GM12878 (cell line): ENCODE results near the gene LRRC8D. TPM values are rescaled to one million over a fixed set of nuclear protein-coding genes. Genes with fewer than 3 reads are reported as not detected.

Source experiments
- ATAC-seq: fragments of 200-7000 bp; cut with Tn5 transposase; 3 replicates; pipeline ENCODE4 v1.9.1; 2020; ENCODE audit warnings: mild to moderate bottlenecking, moderate library complexity
- BruUV-seq: library from RNA; stranded (reverse); fragments of 400-500 nt; replicated peaks from 2 replicates; lab custom pipeline; 2021; lab: Mats Ljungman, UMichigan
- CTCF ChIA-PET: fragments of 300-600 bp; sonication (Branson Sonifier 250); formaldehyde crosslinking; extraction: SDS; loops from one replicate; lab custom pipeline; 2021; ENCODE audit warnings: inconsistent platforms; lab: Yijun Ruan, JAX
- POLR2A ChIA-PET: fragments of 350-600 bp; formaldehyde crosslinking; extraction: SDS; loops from one replicate; lab custom pipeline; 2021; ENCODE audit warnings: inconsistent platforms; lab: Charles Lee
- RAD21 ChIA-PET: fragments of 300-600 bp; sonication (Branson Sonifier 250); formaldehyde crosslinking; loops from one replicate; lab custom pipeline; 2023; ENCODE audit warnings: antibody characterized with exemption; ENCODE audit not compliant: unreplicated experiment; lab: Charles Lee
- SMC1A ChIA-PET: fragments of 300-600 bp; sonication (Branson Sonifier 250); formaldehyde crosslinking; loops from one replicate; lab custom pipeline; 2023; ENCODE audit not compliant: unreplicated experiment, uncharacterized antibody; lab: Charles Lee
- DNase-seq: peaks from one replicate; pipeline ENCODE4 v3.0.0-alpha.2; 2011; ENCODE audit warnings: low read depth, low spot score
- FAIRE-seq: peaks from 3 replicates; lab custom pipeline; 2011; peaks lifted over from hg19 to GRCh38; lab: Jason Lieb, UNC
- H2AFZ ChIP-seq: 2 replicates; pipeline ENCODE4 v1.6.0; 2011; ENCODE audit warnings: low read depth, low read length, control low read depth; ENCODE audit not compliant: control insufficient read depth
- H3K27ac ChIP-seq: 2 replicates; pipeline ENCODE4 v1.5.1; 2011; ENCODE audit warnings: control low read depth; ENCODE audit not compliant: control insufficient read depth, insufficient read depth
- H3K27me3 ChIP-seq, 2 experiments: replicated peaks in 1 of 2; 2 replicates each; pipeline versions ENCODE4 v1.6.0 to v1.6.1; 2011; ENCODE audit warnings: low read length in 1 of 2; ENCODE audit not compliant: control insufficient read depth in 2 of 2, insufficient read depth in 2 of 2
- H3K36me3 ChIP-seq, 2 experiments: 2 replicates each; pipeline ENCODE4 v1.5.1; 2011; ENCODE audit warnings: low read length in 1 of 2; ENCODE audit not compliant: control insufficient read depth in 2 of 2, insufficient read depth in 2 of 2
- H3K4me1 ChIP-seq: 2 replicates; pipeline ENCODE4 v1.6.1; 2011; ENCODE audit warnings: mild to moderate bottlenecking, low read length, moderate library complexity, mixed read lengths; ENCODE audit not compliant: control insufficient read depth, insufficient read depth
- H3K4me2 ChIP-seq: 2 replicates; pipeline ENCODE4 v1.6.0; 2011; ENCODE audit warnings: control low read depth; ENCODE audit not compliant: control insufficient read depth, insufficient read depth
- H3K4me3 ChIP-seq: fragments of 200-600 bp; sonication (generic); 2 replicates; pipeline ENCODE4 v1.5.1; 2016
- H3K79me2 ChIP-seq: 2 replicates; pipeline ENCODE4 v1.6.0; 2011; ENCODE audit warnings: low read length; ENCODE audit not compliant: control insufficient read depth, insufficient read depth
- H3K9ac ChIP-seq: 2 replicates; pipeline ENCODE4 v1.8.0; 2011; ENCODE audit warnings: low read length, control low read depth, mixed read lengths; ENCODE audit not compliant: control insufficient read depth, insufficient read depth
- H3K9me3 ChIP-seq: replicated peaks from 3 replicates; pipeline ENCODE4 v1.5.1; 2011; ENCODE audit warnings: mild to moderate bottlenecking, low read length; ENCODE audit not compliant: control insufficient read depth, insufficient read depth
- H4K20me1 ChIP-seq: 2 replicates; pipeline ENCODE4 v1.6.0; 2011; ENCODE audit not compliant: control insufficient read depth, insufficient read depth
- BACH1 ChIP-seq: fragments of 450-650 bp; IDR thresholded peaks from 2 replicates; pipeline ENCODE4 v1.6.1; 2017; ENCODE audit warnings: mild to moderate bottlenecking, borderline replicate concordance
- BCL11A ChIP-seq: IDR thresholded peaks from 2 replicates; pipeline ENCODE4 v1.6.1; 2011; ENCODE audit warnings: low read depth, low read length
- CBX5 ChIP-seq: sonication (generic); IDR thresholded peaks from 2 replicates; pipeline ENCODE4 v1.6.1; 2016; ENCODE audit warnings: low read depth, moderate library complexity, mild to moderate bottlenecking, inconsistent platforms
- CHD1 ChIP-seq: IDR thresholded peaks from 2 replicates; pipeline ENCODE4 v1.6.1; 2012; ENCODE audit warnings: low read depth, low read length, improper control_type of control experiment
- FOXM1 ChIP-seq: IDR thresholded peaks from 2 replicates; pipeline ENCODE4 v1.6.1; 2012; ENCODE audit warnings: low read depth, mild to moderate bottlenecking, inconsistent platforms, low read length, moderate library complexity
- HSF1 ChIP-seq: fragments of 150-350 bp; IDR thresholded peaks from 2 replicates; pipeline ENCODE4 v1.6.1; 2014; ENCODE audit warnings: mild to moderate bottlenecking, low read depth, low read length
- MEF2B ChIP-seq: fragments of 450-650 bp; IDR thresholded peaks from 2 replicates; pipeline ENCODE4 v1.6.1; 2018; ENCODE audit warnings: mild to moderate bottlenecking, moderate library complexity; ENCODE audit not compliant: partially characterized antibody, poor library complexity, severe bottlenecking
- NR2F1 ChIP-seq: fragments of 450-650 bp; conservative IDR thresholded peaks from 2 replicates; pipeline ENCODE4 v1.6.1; 2017; ENCODE audit warnings: mild to moderate bottlenecking
- PRDM15 ChIP-seq: fragments of 450-650 bp; formaldehyde crosslinking; IDR thresholded peaks from 2 replicates; pipeline ENCODE4 v1.4.0; 2020; ENCODE audit warnings: mild to moderate bottlenecking, moderate library complexity
- YBX1 ChIP-seq: fragments of 450-650 bp; IDR thresholded peaks from 2 replicates; pipeline ENCODE4 v1.6.1; 2016; ENCODE audit warnings: antibody characterized with exemption
- ZZZ3 ChIP-seq: IDR thresholded peaks from 2 replicates; pipeline ENCODE4 v1.6.1; 2011; ENCODE audit warnings: low read depth; ENCODE audit not compliant: control insufficient read depth, insufficient read length
- WGBS: methylation state at CpG from one replicate; pipeline ENCODE4 v1.1.6; 2016; ENCODE audit warnings: low lambda C conversion rate; ENCODE audit not compliant: insufficient replicate concordance, insufficient coverage; ENCODE audit errors: missing lambda C conversion rate; 5-methylcytosine and 5-hydroxymethylcytosine counted together
- in situ Hi-C: fragments of 300-500 bp; cut with MboI; formaldehyde crosslinking; loops from 9 replicates; pipeline ENCODE4 v1.14.3; 2018; ENCODE audit warnings: mixed read lengths
- intact Hi-C: fragments of 100-400 bp; cut with micrococcal nuclease; formaldehyde crosslinking; loops from one replicate; pipeline ENCODE4 v1.14.2; 2022; ENCODE audit not compliant: unreplicated experiment
- polyA plus RNA-seq, 11 experiments: library from polyadenylated mRNA; depleted of rRNA in 4 of 11; unstranded in 6 of 11; stranded (reverse) in 5 of 11; fragments of >200 nt; fragmentation: Nextera tagmentation in 4 of 11; fragmentation: Illumina TruSeq in 1 of 11; extraction: Ambion mirVana in 4 of 11; extraction: Trizol in 1 of 11; gene quantifications; 1 replicate in 1 of 11; 2 replicates in 10 of 11; pipeline versions ENCODE4 v1.2.1 to v1.2.3, GENCODE V29; 2011 to 2016; ENCODE audit warnings: inconsistent platforms in 2 of 11, missing spikeins in 2 of 11, low read depth in 1 of 11
- total RNA-seq, 4 experiments: library from RNA; depleted of rRNA in 3 of 4; stranded (reverse); fragments of >200 nt in 3 of 4; fragmentation: Illumina TruSeq in 1 of 4; extraction: Trizol in 1 of 4; gene quantifications; 2 replicates each; pipeline versions ENCODE4 v1.2.1 to v1.2.3, GENCODE V29; 2013 to 2021

LRRC8D gene
- total and polyA plus RNA-seq, 10 of the 15 experiments (the other 5 are each of a cell fraction or from before 2014, with no cell fraction given): 5.6 to 44.1 (median 26.8) TPM

GRCh38 chr1:89957107-89957506 lies 136.3 kb downstream of the LRRC8D start:
- peaks cover 23% of the 10 kb centered on the region for H3K4me1 ChIP-seq
- TF ChIP-seq NR2F1 (peak; percentile 44; the same call in 1 of the 2 replicates), YBX1 (no peak), MEF2B (no peak), BACH1 (no peak), BCL11A (no peak)
- no peaks in the 10 kb centered on the region for H3K36me3 ChIP-seq
- peak overlapping the region; percentile 50 for H2AFZ ChIP-seq
- ChIA-PET CTCF (interaction anchor here (1.1 kb wide), 1 partner anchor 21 kb away, joined by 5 read pairs; no protein-coding TSS in a partner anchor), SMC1A (interaction anchor here (0.9 to 2.7 kb wide), 8 partner anchors 10 to 176 kb away, joined by 3 to 9 read pairs (median 3); no protein-coding TSS in a partner anchor), RAD21 (no interaction called here), POLR2A (interaction anchor here (0.6 to 0.7 kb wide), 2 partner anchors 8 to 13 kb away, joined by 8 to 11 read pairs; no protein-coding TSS in a partner anchor)
- BruUV-seq: no TSS peak
- H3K27ac ChIP-seq: no peak overlapping the region
- DNase-seq (no peak), ATAC-seq (0 out of 3 replicates have a peak, but pooled peaks have one; percentile 9), FAIRE-seq (no peak)
- no peak overlapping the region for H3K9ac ChIP-seq
- H3K79me2 ChIP-seq: no peaks in the 10 kb centered on the region
- H3K4me2 ChIP-seq: peak overlapping the region; percentile 66
- peaks cover 4% of the 10 kb centered on the region; the same call in 2 of the 3 replicates for H3K9me3 ChIP-seq
- no peaks in the 10 kb centered on the region for H4K20me1 ChIP-seq
- in situ Hi-C loops: no loop called here
- intact Hi-C loops: no loop called here
- H3K4me3 ChIP-seq: no peak overlapping the region; the same call in 1 of the 2 replicates
- WGBS: 0% methylated on average over 1 of the region's 1 CpG
- H3K27me3 ChIP-seq: no peaks in the 10 kb centered on the region

GRCh38 chr1:89958851-89959654 lies 138.2 kb downstream of the LRRC8D start:
- no peak overlapping the region for H3K4me3 ChIP-seq
- 46% methylated on average over 7 of the region's 7 CpGs for WGBS
- ChIA-PET RAD21 (no interaction called here), CTCF (interaction anchor here (1.0 to 1.3 kb wide), 2 partner anchors 12 to 27 kb away, joined by 3 to 4 read pairs; no protein-coding TSS in a partner anchor), POLR2A (interaction anchor here (0.6 kb wide), 1 partner anchor 113 kb away, joined by 3 read pairs; no protein-coding TSS in a partner anchor), SMC1A (no interaction called here)
- H3K9me3 ChIP-seq: peaks cover 4% of the 10 kb centered on the region; the same call in 2 of the 3 replicates
- no peak overlapping the region for H2AFZ ChIP-seq
- H3K79me2 ChIP-seq: no peaks in the 10 kb centered on the region
- in situ Hi-C loops: no loop called here
- ATAC-seq (no peak), FAIRE-seq (no peak), DNase-seq (no peak)
- intact Hi-C loops: no loop called here
- H3K9ac ChIP-seq: no peak overlapping the region
- H3K36me3 ChIP-seq: no peaks in the 10 kb centered on the region
- H3K4me2 ChIP-seq: no peak overlapping the region
- no TSS peak for BruUV-seq
- H3K4me1 ChIP-seq: peaks cover 10% of the 10 kb centered on the region
- H3K27me3 ChIP-seq: no peaks in the 10 kb centered on the region
- H3K27ac ChIP-seq: no peak overlapping the region
- H4K20me1 ChIP-seq: no peaks in the 10 kb centered on the region
- TF ChIP-seq ZZZ3: no peak
- TF ChIP-seq FOXM1: no peak
- no peak for TF ChIP-seq CHD1
- TF ChIP-seq CBX5: no peak
- no peak for TF ChIP-seq HSF1
- TF ChIP-seq PRDM15 (CRISPR knock-in tag): no peak
